ENCODE measurements around the gene IFFO2. TPM values are rescaled to one million over a fixed set of nuclear protein-coding genes. Genes with fewer than 3 reads are reported as not detected.

IFFO2 gene
- total and polyA plus RNA-seq, 2 donors (not counting 3 experiments of a cell fraction or from before 2014, with no cell fraction given), result 31.1 to 31.3 TPM

GRCh38 chr1:18989896-18990295, 33.4 kb upstream of the IFFO2 start:
- Histone ChIP-seq H3K27ac (ENCODE audit: insufficient read depth, low read depth, low read length) (no peak overlapping the region), H3K4me1 (ENCODE audit: control insufficient read depth, extremely low read depth, insufficient read depth, low read length) (no peaks in the 10 kb centered on the region), H2AFZ (ENCODE audit: low read depth, low read length) (no peak overlapping the region), H3K4me3 (replicated peaks in 1 of 3; ENCODE audit: insufficient read depth in 1 of 3, low read depth in 1 of 3, low read length in 3 of 3) (no peak overlapping the region), H4K20me1 (replicated peaks; ENCODE audit: control insufficient read depth, extremely low read depth, insufficient read depth, low read length) (no peaks in the 10 kb centered on the region), H3K9me1 (replicated peaks; ENCODE audit: control insufficient read depth, extremely low read depth, insufficient read depth, low read length) (no peaks in the 10 kb centered on the region), H3K4me2 (ENCODE audit: insufficient read depth, low read length) (no peak overlapping the region), H3K9ac (replicated peaks; ENCODE audit: extremely low read depth, insufficient read depth, low read length) (no peak overlapping the region), H3K27me3 (ENCODE audit: control insufficient read depth in 2 of 2, insufficient read depth in 2 of 2, low read length in 2 of 2) (peaks cover 2 to 12% of the 10 kb centered on the region in 2 experiments), H3K79me2 (ENCODE audit: control insufficient read depth, insufficient read depth, low read length) (no peaks in the 10 kb centered on the region), H3K9me3 (replicated peaks; ENCODE audit: control insufficient read depth, insufficient read depth, low read length) (no peaks in the 10 kb centered on the region), H3K36me3 (ENCODE audit: control insufficient read depth in 2 of 2, extremely low read depth in 1 of 2, insufficient read depth in 2 of 2, low read length in 2 of 2) (no peaks in the 10 kb centered on the region)
- no peak for TF ChIP-seq GATA2 (IDR thresholded peaks at IDR 0.05; ENCODE audit: insufficient read depth, insufficient read length, low read depth, low read length)
- TF ChIP-seq CTCF (IDR thresholded peaks at IDR 0.05; ENCODE audit: extremely low read depth in 1 of 2, insufficient read depth in 1 of 2, low read depth in 1 of 2, low read length in 2 of 2), result no peak
- no peak for TF ChIP-seq MAX (IDR thresholded peaks at IDR 0.05; ENCODE audit: insufficient read depth, insufficient read length)
- no peak for TF ChIP-seq FOS (IDR thresholded peaks at IDR 0.05; ENCODE audit: borderline replicate concordance, insufficient read depth, low read length)
- TF ChIP-seq POLR2AphosphoS5 (IDR thresholded peaks at IDR 0.05; ENCODE audit: insufficient read depth, low read depth, low read length), result no peak
- TF ChIP-seq JUN (IDR thresholded peaks at IDR 0.05; ENCODE audit: borderline replicate concordance, insufficient read depth, insufficient read length, low read depth), result no peak
- no peak for TF ChIP-seq MYC (IDR thresholded peaks at IDR 0.05; ENCODE audit: low read depth, low read length)
- TF ChIP-seq EZH2 (IDR thresholded peaks at IDR 0.05; ENCODE audit: borderline replicate concordance, low read depth, low read length, severe bottlenecking), result no peak
- TF ChIP-seq POLR2A (IDR thresholded peaks at IDR 0.05; ENCODE audit: low read depth, low read length), result no peak
- intact Hi-C loops (cut with micrococcal nuclease), result no loop called here
- dilution Hi-C loops (cut with MboI; ENCODE audit: extremely low pct_ligation_motif_present, low sequenced_read_pairs), result no loop called here
- ChIA-PET POLR2A (no interaction called here), CTCF (interaction anchor here (0.9 to 1.7 kb wide), 2 partner anchors 17 to 22 kb away, joined by 3 to 4 read pairs; no protein-coding TSS in a partner anchor)
- DNase-seq (ENCODE audit: low read depth, low spot score), result no peak
- no peak for FAIRE-seq
- BruUV-seq (replicated peaks), result no TSS peak
